PFSK-1 (cell line): ENCODE measurements around the gene METTL17.

Source experiments
- POLR2AphosphoS5 ChIP-seq: IDR thresholded peaks from 2 replicates; pipeline ENCODE4 v1.6.1; 2012; ENCODE audit warnings: low read depth, mild to moderate bottlenecking, control low read depth, low read length, moderate library complexity
- REST ChIP-seq, 2 experiments: IDR thresholded peaks; 2 replicates each; pipeline versions ENCODE4 v1.6.1 to v1.8.0; 2011 to 2012; ENCODE audit warnings: low read depth in 2 of 2, low read length in 2 of 2, control low read depth in 1 of 2, inconsistent platforms in 1 of 2, mild to moderate bottlenecking in 1 of 2, moderate library complexity in 1 of 2; ENCODE audit not compliant: insufficient read depth in 1 of 2
- TAF1 ChIP-seq: IDR thresholded peaks from 2 replicates; pipeline ENCODE4 v1.6.1; 2012; ENCODE audit warnings: low read length, control low read depth, borderline replicate concordance; ENCODE audit not compliant: insufficient read depth

DNA sequence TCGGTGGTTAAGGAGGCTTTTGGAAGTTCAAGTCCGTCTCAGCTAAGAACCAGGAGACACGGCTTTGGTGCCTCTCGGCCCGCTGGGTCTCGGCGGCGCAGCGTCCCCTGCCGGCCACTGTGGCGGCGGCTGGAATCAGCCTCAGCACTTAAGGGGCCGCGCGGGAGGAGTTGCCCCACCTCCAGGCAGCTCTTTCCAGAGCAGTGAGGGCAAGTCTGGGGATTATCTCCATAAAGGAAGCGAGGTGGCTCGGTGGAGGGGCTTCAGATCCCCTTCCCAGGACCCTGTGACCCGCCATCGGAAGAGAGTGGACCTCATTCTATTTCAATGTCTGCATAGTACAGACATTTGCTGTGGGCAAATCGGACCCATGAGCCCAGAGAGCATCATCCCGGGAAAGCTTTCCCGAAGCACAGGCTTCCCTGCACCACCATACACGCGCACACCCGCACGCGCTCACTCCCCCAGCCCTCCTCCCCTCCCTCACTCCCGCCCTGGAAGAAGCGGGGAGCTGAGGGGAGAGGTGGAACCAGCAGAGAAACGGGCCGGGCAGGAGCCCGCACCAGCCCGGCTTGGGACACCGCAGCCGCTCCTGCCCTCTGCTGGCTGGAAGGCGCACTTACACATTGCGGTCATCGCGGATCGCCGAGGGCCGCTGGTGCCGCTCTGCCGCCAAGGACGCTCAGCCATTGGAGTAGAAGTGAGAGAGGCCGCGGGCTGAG is 18.6 kb upstream of the METTL17 start:
- 0 out of 2 replicates have a peak, but pooled peaks have one; percentile 36 for TF ChIP-seq POLR2AphosphoS5
- no peak for TF ChIP-seq TAF1
- TF ChIP-seq REST (IDR thresholded peaks at IDR 0.05; ENCODE audit: insufficient read depth in 1 of 2, low read depth in 2 of 2, low read length in 2 of 2) = no peak
